ENCODE data around the gene SEMA4C.

- TF ChIP-seq CTCF (IDR thresholded peaks at IDR 0.05), result no peak
- no peak for TF ChIP-seq POLR2AphosphoS5 (IDR thresholded peaks at IDR 0.05)
Observed at GRCh38 chr2:96809951-96810782, 59.7 kb downstream of the SEMA4C start.

All from transverse colon (tissue), 4 donors.